Cardiac fibroblast (primary cell): ENCODE measurements around the gene APLF.
A peak's percentile ranks its signal among the peaks of the same experiment; 100 is the strongest.
"Not testable (repeated sequence)": the region's sequence is repeated elsewhere in the genome, so short reads cannot be mapped to it uniquely, and the experiment has no call there.

Experiments used
- DNase-seq, 2 donors: peaks; one replicate each; pipeline versions ENCODE4 v3.0.0 to v3.0.0-alpha.2; 2010; ENCODE audit warnings: low read depth in 2 of 2
- H3K4me3 ChIP-seq, 2 donors: replicated peaks in 1 of 2; 1 replicate in 1 of 2; 2 replicates in 1 of 2; pipeline ENCODE4 v1.5.1; 2011; ENCODE audit warnings: low read depth in 2 of 2, low read length in 2 of 2, mild to moderate bottlenecking in 2 of 2, moderate library complexity in 1 of 2
- CTCF ChIP-seq: IDR thresholded peaks from one replicate; pipeline ENCODE4 v1.5.1; 2011; ENCODE audit warnings: low read depth, mild to moderate bottlenecking, low read length, inconsistent platforms

The APLF gene

GRCh38 chr2:68519236-68519635 is 51.9 kb downstream of the APLF start:
- no peak overlapping the region for H3K4me3 ChIP-seq
- no peak for DNase-seq
- no peak for TF ChIP-seq CTCF

GRCh38 chr2:68521037-68521436 is 53.7 kb downstream of the APLF start:
- TF ChIP-seq CTCF, result no peak
- H3K4me3 ChIP-seq, result no peak overlapping the region
- DNase-seq, result peak in 1 of 2 donors; percentile 2

GRCh38 chr2:68526943-68527342 is 59.6 kb downstream of the APLF start:
- not testable (repeated sequence) for DNase-seq, H3K4me3 ChIP-seq

GRCh38 chr2:68527343-68528081 is 60.1 kb downstream of the APLF start:
- H3K4me3 ChIP-seq, DNase-seq: not testable (repeated sequence)

GRCh38 chr2:68529156-68529555 is 61.8 kb downstream of the APLF start:
- not testable (repeated sequence) for H3K4me3 ChIP-seq, DNase-seq

GRCh38 chr2:68529651-68530050 is 62.3 kb downstream of the APLF start:
- not testable (repeated sequence) for DNase-seq, H3K4me3 ChIP-seq

- no peak overlapping the region for H3K4me3 ChIP-seq
- DNase-seq, result no peak
- no peak for TF ChIP-seq CTCF
These were observed 68.6 kb downstream of the APLF start for GRCh38 chr2:68536000-68536399.

GRCh38 chr2:68537011-68537410 is 69.6 kb downstream of the APLF start:
- H3K4me3 ChIP-seq, result no peak overlapping the region
- DNase-seq, result no peak

More at GRCh38 chr2:68537011-68537410, 69.6 kb downstream of the APLF start:
- no peak for TF ChIP-seq CTCF
